Activated CD4-positive, alpha-beta T cell treated with anti-CD3 and anti-CD28 coated beads, Interleukin-2, amount 50 U/mL, for 1 hour (primary cell): Measurements from ENCODE around the gene MIR17HG.
"Not testable (repeated sequence)": the region's sequence is repeated elsewhere in the genome, so short reads cannot be mapped to it uniquely, and the experiment has no call there.

Source experiments
- DNase-seq: peaks from one replicate; pipeline ENCODE4 v3.0.0-alpha.2; 2020

The MIR17HG gene

GRCh38 chr13:91347996-91348905 is 764 bp downstream of the MIR17HG start:
- peak; percentile 60 for DNase-seq

DNA sequence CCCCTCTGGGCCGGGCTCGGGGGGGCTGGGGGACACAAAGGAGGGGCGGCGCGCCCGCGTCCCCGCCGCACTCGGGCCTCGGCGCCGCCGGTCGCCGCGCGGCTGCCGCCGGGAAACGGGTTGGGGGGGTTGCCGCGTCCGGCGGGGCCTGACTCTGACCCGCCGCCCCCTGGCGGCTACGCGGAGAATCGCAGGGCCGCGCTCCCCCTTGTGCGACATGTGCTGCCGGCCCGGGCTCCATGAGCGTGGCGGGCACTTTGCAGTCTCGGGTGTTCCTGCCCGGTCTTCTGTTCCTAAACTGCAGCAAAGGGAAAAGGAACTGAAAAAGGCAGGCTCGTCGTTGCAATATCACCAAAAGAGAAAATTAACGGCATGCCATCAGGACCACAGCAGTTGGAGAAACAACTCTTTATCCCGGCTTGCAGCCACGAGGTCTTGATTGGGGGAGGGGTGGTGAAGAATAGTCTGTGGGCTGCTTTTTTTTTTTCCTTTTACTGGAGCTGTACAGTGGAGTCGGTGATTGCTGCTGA is 1.5 kb downstream of the MIR17HG start:
- peak; percentile 91 for DNase-seq

DNA sequence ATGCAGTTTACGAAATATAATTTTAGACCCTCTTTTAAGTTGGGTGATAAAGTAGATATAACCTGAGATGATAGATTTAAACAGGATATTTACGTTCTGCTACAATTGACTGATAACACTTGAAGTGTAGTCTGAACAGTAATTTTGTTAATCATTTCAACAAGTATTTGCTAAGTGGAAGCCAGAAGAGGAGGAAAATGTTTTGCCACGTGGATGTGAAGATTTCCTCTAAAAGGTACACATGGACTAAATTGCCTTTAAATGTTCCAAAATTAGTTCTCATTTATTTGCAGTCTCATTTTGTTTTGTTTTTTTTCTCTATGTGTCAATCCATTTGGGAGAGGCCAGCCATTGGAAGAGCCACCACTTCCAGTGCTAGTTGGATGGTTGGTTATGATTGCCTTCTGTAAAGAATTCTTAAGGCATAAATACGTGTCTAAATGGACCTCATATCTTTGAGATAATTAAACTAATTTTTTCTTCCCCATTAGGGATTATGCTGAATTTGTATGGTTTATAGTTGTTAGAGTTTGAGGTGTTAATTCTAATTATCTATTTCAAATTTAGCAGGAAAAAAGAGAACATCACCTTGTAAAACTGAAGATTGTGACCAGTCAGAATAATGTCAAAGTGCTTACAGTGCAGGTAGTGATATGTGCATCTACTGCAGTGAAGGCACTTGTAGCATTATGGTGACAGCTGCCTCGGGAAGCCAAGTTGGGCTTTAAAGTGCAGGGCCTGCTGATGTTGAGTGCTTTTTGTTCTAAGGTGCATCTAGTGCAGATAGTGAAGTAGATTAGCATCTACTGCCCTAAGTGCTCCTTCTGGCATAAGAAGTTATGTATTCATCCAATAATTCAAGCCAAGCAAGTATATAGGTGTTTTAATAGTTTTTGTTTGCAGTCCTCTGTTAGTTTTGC is 2.8 kb downstream of the MIR17HG start:
- no peak for DNase-seq

GRCh38 chr13:91351123-91351522 is 3.6 kb downstream of the MIR17HG start:
- no peak for DNase-seq

GRCh38 chr13:91351980-91352379 is 4.5 kb downstream of the MIR17HG start:
- no peak for DNase-seq

GRCh38 chr13:91352891-91353290 is 5.4 kb downstream of the MIR17HG start:
- DNase-seq = not testable (repeated sequence)

- no peak for DNase-seq
These were observed 6.0 kb downstream of the MIR17HG start for GRCh38 chr13:91353494-91353893.

DNA sequence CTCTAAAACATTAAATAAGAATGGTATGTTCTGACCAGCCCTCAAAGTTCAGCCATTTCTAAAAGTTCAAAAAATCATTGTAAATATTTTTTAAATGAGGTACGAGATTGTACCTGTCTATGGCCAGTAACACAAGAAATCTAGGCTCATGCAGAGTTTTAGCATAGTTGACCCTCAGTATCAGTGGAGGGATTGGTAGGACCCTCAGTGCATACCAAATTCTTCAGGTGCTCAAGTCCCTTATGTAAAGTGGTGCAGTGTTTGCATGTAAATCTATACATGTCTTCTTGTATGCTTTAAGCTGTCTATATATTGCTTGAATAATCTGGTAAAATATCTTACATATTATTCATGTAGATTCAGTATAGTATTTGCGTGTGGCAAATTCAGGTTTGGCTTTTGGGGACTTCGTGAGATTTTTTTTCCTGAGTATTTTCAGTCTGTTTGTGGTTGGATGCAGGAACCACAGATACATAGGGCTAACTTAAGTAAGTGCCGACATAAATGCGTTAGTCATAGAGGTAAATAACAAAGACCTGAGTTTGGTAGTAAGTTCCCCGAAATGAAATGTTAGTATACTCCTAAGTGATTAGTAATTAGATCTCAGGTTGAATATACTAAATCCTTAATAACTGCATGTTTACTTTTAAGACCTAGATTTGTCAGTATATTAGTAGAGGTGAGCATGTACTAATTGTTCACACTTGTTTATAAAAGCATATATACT is 7.8 kb downstream of the MIR17HG start:
- DNase-seq = no peak

GRCh38 chr13:91355826-91356710 is 8.6 kb downstream of the MIR17HG start:
- no peak for DNase-seq

- DNase-seq = no peak
These were observed 9.6 kb downstream of the MIR17HG start for GRCh38 chr13:91356919-91357612.

DNA sequence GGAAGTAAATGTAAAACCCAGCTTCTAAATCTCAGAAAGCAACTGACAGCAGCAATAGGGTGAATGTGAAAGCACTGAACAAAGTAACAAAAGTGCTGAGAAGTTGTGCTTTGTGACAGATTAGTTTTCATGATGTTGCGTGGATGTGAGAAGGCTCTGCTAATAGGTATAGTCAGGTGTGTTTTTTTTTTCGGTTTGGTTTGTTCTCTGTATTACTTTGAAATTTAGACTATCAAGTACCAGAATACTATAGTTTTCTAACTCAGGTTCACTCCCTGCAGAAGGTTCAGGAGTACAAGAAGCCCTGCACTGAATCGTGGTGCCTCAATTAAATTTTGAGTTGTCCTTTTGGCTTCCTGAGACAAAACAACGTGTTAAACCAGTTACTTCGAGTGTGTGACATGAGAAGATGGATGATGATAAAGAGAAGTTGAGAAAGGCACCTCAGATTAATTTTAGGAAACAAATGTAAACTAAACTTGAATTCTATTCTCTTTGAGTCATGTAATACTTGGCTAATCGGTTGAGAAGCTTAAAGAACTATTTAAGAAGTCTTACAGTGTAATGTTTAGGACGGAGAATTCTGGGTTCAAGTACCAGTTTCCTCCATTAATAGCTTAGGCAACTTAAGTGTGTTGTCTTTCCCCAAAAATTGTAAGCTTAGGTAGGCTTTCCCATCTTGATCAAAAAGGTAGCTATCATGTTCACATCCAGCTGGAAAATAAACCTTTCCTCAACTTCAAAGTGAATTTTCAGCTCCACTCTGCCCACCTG is 10.3 kb downstream of the MIR17HG start:
- DNase-seq = no peak

- DNase-seq = no peak
These were observed 10.9 kb downstream of the MIR17HG start for GRCh38 chr13:91358387-91358782.

DNA sequence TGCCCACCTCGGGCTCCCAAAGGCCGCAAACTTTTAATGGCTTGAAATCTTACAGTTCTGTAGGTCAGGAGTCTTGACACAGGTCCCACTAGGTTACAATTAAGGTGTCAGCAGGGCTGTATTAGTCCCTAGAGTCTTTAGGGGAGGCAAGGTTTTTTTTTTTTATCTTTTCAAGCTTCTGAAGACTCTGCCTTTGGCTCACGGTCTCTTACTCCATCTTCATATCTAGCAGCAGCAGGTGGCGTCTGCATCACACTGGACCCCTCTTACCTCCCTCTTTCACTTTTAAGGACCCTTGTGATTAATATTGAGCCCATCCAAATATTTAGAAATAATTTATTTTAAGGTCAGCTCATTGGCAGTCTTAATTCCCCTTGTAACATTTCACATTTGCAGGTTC is 11.6 kb downstream of the MIR17HG start:
- DNase-seq = no peak

- DNase-seq = no peak
These were observed 12.1 kb downstream of the MIR17HG start for GRCh38 chr13:91359631-91360030.

GRCh38 chr13:91360246-91360751 is 12.8 kb downstream of the MIR17HG start:
- no peak for DNase-seq

- no peak for DNase-seq
These were observed 14.3 kb downstream of the MIR17HG start for GRCh38 chr13:91361755-91362271.

DNA sequence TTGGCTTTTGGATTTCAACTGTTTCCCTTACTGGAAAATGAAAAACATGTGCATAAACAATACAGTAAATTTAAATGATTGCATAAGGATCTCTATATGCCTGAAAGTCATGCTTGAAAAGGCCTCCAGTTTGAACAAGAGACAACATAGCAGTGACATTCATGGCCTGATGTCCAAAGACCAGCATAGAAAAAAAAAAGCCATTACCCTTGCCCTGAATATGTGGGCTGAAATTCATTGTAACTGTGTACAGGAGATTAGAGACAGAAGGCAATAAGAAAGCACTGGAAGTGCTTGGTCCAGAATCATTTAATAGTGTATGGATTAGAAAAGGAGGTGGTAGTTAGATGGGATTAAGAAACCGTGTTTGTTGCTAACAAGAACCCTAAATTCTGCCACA is 15.4 kb downstream of the MIR17HG start:
- DNase-seq = no peak

DNA sequence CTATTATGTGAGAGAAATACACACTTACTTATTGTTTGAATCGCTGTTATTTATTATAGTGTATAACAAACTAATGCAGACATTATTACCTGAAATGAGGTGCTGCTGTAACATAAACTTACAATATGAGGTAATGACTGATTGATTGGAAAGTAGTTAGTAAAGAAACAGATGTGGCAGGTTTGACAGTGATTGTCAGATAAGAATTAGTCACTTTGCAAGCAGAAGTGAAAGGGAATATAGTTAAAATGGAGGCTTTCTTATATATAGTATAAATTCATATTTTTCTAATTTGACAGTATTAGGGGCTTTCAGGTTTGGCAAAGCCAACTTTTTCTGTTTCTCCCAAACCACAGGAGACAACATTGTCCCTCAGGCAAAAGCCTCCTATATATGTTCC is 20.6 kb downstream of the MIR17HG start:
- DNase-seq = no peak

DNA sequence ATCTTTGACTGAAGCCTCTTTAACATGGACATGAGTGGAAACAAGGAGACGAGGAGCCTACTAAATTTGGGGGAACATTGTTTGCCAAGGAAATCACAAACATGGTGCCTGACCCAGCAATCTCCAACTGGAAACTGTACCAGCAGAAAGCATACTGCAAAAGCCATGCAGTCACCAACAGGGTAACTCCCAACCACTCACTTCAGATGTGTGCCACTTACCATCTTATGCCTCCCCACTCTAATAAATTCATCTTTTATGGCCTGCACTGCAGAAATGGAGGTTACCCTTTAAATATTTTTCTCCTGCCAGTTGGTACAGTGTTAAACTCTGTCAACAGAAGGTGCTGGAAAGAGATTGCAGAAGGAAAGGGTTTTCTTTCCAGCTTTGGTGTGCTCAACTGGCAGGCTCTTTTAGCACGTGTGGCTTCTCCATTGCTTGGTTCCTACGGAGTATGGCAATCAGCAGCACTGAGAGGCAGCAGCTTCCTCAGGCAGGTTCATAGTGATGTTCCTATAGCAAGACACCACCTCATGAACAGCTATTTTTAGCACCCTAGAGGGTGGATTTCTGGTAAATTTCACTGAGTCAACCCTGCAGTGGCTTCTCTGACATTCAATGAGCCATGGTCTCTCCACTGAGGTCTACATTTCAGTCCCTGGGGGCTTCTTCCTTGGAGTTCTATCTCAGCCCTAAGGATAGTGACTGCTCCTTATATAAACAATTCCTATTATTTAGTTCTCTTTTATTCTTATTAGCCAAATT is 21.4 kb downstream of the MIR17HG start:
- no peak for DNase-seq
